HUES64 (cell line): ENCODE data around the gene PPIG. TPM values are rescaled to one million over a fixed set of nuclear protein-coding genes. Genes with fewer than 3 reads are reported as not detected.
A peak's percentile ranks its signal among the peaks of the same experiment; 100 is the strongest.
"Not testable (repeated sequence)": the region's sequence is repeated elsewhere in the genome, so short reads cannot be mapped to it uniquely, and the experiment has no call there.

Experiments used
- H3K27ac ChIP-seq: 2 replicates; pipeline ENCODE4 v1.7.0; 2013; ENCODE audit warnings: low read depth, low read length, inconsistent platforms
- H3K27me3 ChIP-seq: 2 replicates; pipeline ENCODE4 v1.6.1; 2013; ENCODE audit warnings: mild to moderate bottlenecking, low read length; ENCODE audit not compliant: insufficient read depth
- H3K36me3 ChIP-seq: 2 replicates; pipeline ENCODE4 v1.6.1; 2013; ENCODE audit warnings: mild to moderate bottlenecking, low read length; ENCODE audit not compliant: insufficient read depth
- H3K4me1 ChIP-seq: 2 replicates; pipeline ENCODE4 v1.6.1; 2013; ENCODE audit warnings: mild to moderate bottlenecking, low read length, moderate library complexity; ENCODE audit not compliant: insufficient read depth
- H3K4me3 ChIP-seq: 2 replicates; pipeline ENCODE4 v1.5.1; 2013; ENCODE audit warnings: mild to moderate bottlenecking, low read length, moderate library complexity
- H3K9ac ChIP-seq: 2 replicates; pipeline ENCODE4 v1.6.1; 2013; ENCODE audit warnings: mild to moderate bottlenecking, low read depth, low read length
- H3K9me3 ChIP-seq: 2 replicates; pipeline ENCODE4 v1.6.1; 2013; ENCODE audit warnings: low read depth, low read length; ENCODE audit not compliant: insufficient read depth
- WGBS: fragments of 150-250, 120-280 bp; methylation state at CpG from one replicate; pipeline ENCODE4 v1.1.7; 2013; ENCODE audit warnings: missing lambda C conversion rate; 5-methylcytosine and 5-hydroxymethylcytosine counted together
- polyA plus RNA-seq, 2 experiments: library from polyadenylated mRNA; stranded (reverse); fragments of 50-300 nt; gene quantifications; one replicate each; pipeline ENCODE4 v1.2.3, GENCODE V29; 2013

The PPIG gene
- 53.6 TPM for polyA plus RNA-seq (2013, experiment 1 of 2)
- polyA plus RNA-seq (2013, experiment 2 of 2): 56.9 TPM

GRCh38 chr2:169584005-169584877 lies at the start of gene PPIG:
PPIG (plus strand) TSS chr2:169584351; CDS start chr2:169604042, 19,691 bp downstream.
- peak within 1 kb of the TSS; percentile 94 for H3K9ac ChIP-seq
- peaks cover 8% of the 10 kb centered on the region; the same call in 1 of the 2 replicates for H3K4me1 ChIP-seq
- WGBS: 7% methylated on average over 49 of the region's 49 CpGs
- no peaks in the 10 kb centered on the region for H3K9me3 ChIP-seq
- H3K36me3 ChIP-seq: no peaks in the 10 kb centered on the region
- peak within 1 kb of the TSS; percentile 96 for H3K27ac ChIP-seq
- peaks cover 3% of the 10 kb centered on the region; the same call in 1 of the 2 replicates for H3K27me3 ChIP-seq
- H3K4me3 ChIP-seq: peak within 1 kb of the TSS; percentile 91

GRCh38 chr2:169539460-169539859 lies 44.7 kb upstream of the PPIG start:
- H3K4me3 ChIP-seq, H3K27me3 ChIP-seq, H3K9ac ChIP-seq, H3K9me3 ChIP-seq, H3K27ac ChIP-seq, H3K4me1 ChIP-seq: not testable (repeated sequence)
- WGBS: 94% methylated on average over 2 of the region's 2 CpGs
- H3K36me3 ChIP-seq: peaks cover 82% of the 10 kb centered on the region

GRCh38 chr2:169540146-169540545 lies 44.0 kb upstream of the PPIG start:
- Histone ChIP-seq H3K27ac (no peak overlapping the region), H3K9ac (no peak overlapping the region), H3K27me3 (no peaks in the 10 kb centered on the region), H3K4me3 (no peak overlapping the region), H3K4me1 (no peaks in the 10 kb centered on the region), H3K9me3 (no peaks in the 10 kb centered on the region), H3K36me3 (peaks cover 89% of the 10 kb centered on the region)
- no CpG with 5 or more reads among the region's 2 CpGs for WGBS

GRCh38 chr2:169542433-169542832 lies 41.7 kb upstream of the PPIG start:
- no peaks in the 10 kb centered on the region for H3K4me1 ChIP-seq
- no peak overlapping the region for H3K27ac ChIP-seq
- no peak overlapping the region for H3K9ac ChIP-seq
- WGBS: 92% methylated on average over 3 of the region's 3 CpGs
- no peaks in the 10 kb centered on the region for H3K9me3 ChIP-seq
- no peak overlapping the region for H3K4me3 ChIP-seq
- no peaks in the 10 kb centered on the region for H3K27me3 ChIP-seq
- peaks cover 92% of the 10 kb centered on the region for H3K36me3 ChIP-seq

GRCh38 chr2:169546756-169547155 lies 37.4 kb upstream of the PPIG start:
- Histone ChIP-seq H3K4me3 (no peak overlapping the region), H3K27me3 (no peaks in the 10 kb centered on the region), H3K4me1 (no peaks in the 10 kb centered on the region), H3K36me3 (peaks cover 79% of the 10 kb centered on the region), H3K9ac (no peak overlapping the region), H3K9me3 (no peaks in the 10 kb centered on the region), H3K27ac (no peak overlapping the region)
- WGBS: 94% methylated on average over 2 of the region's 2 CpGs

- no peaks in the 10 kb centered on the region for H3K27me3 ChIP-seq
- H3K4me3 ChIP-seq: no peak overlapping the region
- WGBS: no CpG with 5 or more reads among the region's 1 CpG
- H3K9ac ChIP-seq: no peak overlapping the region
- no peak overlapping the region for H3K27ac ChIP-seq
- H3K36me3 ChIP-seq: peaks cover 47% of the 10 kb centered on the region
- no peaks in the 10 kb centered on the region for H3K4me1 ChIP-seq
- H3K9me3 ChIP-seq: no peaks in the 10 kb centered on the region
Measured at GRCh38 chr2:169561364-169561763, 22.8 kb upstream of the PPIG start.

GRCh38 chr2:169562084-169562483 lies 22.1 kb upstream of the PPIG start:
- 84% methylated on average over 5 of the region's 5 CpGs for WGBS
- H3K9me3 ChIP-seq, H3K4me1 ChIP-seq, H3K27me3 ChIP-seq, H3K9ac ChIP-seq, H3K27ac ChIP-seq, H3K4me3 ChIP-seq: not testable (repeated sequence)
- peaks cover 45% of the 10 kb centered on the region for H3K36me3 ChIP-seq

GRCh38 chr2:169562519-169562918 lies 21.6 kb upstream of the PPIG start:
- Histone ChIP-seq H3K4me3 (no peak overlapping the region), H3K4me1 (no peaks in the 10 kb centered on the region), H3K27ac (no peak overlapping the region), H3K9me3 (no peaks in the 10 kb centered on the region), H3K9ac (no peak overlapping the region), H3K36me3 (peaks cover 49% of the 10 kb centered on the region), H3K27me3 (no peaks in the 10 kb centered on the region)
- WGBS: 97% methylated on average over 2 of the region's 2 CpGs

- Histone ChIP-seq H3K9me3 (no peaks in the 10 kb centered on the region), H3K9ac (no peak overlapping the region), H3K4me1 (no peaks in the 10 kb centered on the region), H3K27me3 (no peaks in the 10 kb centered on the region), H3K4me3 (no peak overlapping the region), H3K36me3 (peaks cover 49% of the 10 kb centered on the region), H3K27ac (no peak overlapping the region)
- WGBS: 100% methylated on average over 1 of the region's 1 CpG
Measured at GRCh38 chr2:169565686-169566085, 18.5 kb upstream of the PPIG start.

GRCh38 chr2:169569948-169570347 lies 14.2 kb upstream of the PPIG start:
- Histone ChIP-seq H3K9me3 (no peaks in the 10 kb centered on the region), H3K27ac (no peak overlapping the region), H3K4me1 (peaks cover 5% of the 10 kb centered on the region; the same call in 1 of the 2 replicates), H3K4me3 (no peak overlapping the region), H3K27me3 (no peaks in the 10 kb centered on the region), H3K9ac (no peak overlapping the region), H3K36me3 (peaks cover 35% of the 10 kb centered on the region)
- WGBS: 98% methylated on average over 2 of the region's 2 CpGs

GRCh38 chr2:169570752-169571151 lies 13.4 kb upstream of the PPIG start:
- not testable (repeated sequence) for H3K4me3 ChIP-seq, H3K9me3 ChIP-seq, H3K9ac ChIP-seq, H3K27ac ChIP-seq, H3K4me1 ChIP-seq, H3K27me3 ChIP-seq
- peaks cover 32% of the 10 kb centered on the region for H3K36me3 ChIP-seq
- WGBS: 90% methylated on average over 4 of the region's 4 CpGs
